NCI-H774 (cell line): Measurements from ENCODE around the gene LYSMD4.

Experiments
- DNase-seq: peaks from one replicate; lab custom pipeline; 2025; lab: John Stamatoyannopoulos, UW

Gene LYSMD4

DNA sequence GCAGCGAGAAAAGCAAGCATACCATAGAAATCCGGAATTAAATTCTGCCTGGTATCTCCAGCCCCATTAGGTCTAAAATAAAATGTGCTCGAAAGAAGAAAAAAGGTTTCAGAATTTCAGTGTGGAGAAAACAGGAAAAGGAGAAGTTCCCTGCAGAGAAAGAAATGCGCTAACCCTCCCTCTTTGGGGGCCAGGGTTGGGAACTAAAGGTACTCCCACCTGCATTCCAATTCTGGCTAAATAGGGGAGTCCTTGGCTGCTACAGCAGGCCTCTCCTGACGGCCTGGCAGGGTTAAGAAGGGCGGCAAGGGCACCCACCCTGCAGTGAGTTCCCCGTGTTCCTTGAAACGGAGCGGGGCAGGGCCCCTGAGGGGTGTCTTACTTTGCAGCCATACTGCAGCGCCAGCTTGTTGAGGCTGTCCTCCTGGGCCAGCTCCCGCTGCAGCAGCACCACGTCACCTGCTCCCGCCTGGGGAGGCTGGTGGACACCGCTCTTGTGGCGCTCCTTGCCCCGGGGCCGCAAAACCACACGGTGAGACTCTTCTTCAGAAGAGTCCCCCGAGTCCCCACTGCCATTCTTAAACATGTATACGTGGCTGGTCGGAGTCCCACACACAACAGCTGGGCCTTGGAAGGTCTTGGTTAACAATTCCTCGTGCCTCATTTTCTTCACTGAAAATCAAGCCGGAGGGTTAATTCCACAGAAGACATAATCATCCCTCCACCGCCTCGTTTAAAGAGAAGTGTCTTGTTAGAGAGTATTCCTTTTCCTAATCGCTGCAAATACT is 1.7 kb downstream of the LYSMD4 start:
- no peak for DNase-seq

DNA sequence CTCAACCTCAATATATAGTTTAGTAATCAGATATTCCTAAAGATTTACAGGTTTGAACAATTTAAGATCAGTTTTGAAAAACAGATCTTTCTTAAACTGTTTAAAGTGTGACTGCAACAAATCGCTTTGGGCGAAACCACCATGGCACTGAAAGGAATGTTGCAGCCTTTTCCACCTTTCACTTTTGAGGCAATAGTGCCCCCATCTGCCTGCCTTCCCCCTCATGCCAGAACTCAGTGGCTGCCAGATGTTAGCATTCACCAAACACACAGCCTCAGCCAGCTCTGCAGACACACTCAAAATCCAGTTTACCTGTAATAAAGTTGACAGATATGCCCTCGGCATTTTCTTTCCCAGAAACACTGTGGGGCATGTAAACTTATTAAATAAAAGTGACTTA is 3.3 kb downstream of the LYSMD4 start:
- no peak for DNase-seq

- no peak for DNase-seq
These were observed 3.9 kb downstream of the LYSMD4 start for GRCh38 chr15:99729327-99729726.

DNA sequence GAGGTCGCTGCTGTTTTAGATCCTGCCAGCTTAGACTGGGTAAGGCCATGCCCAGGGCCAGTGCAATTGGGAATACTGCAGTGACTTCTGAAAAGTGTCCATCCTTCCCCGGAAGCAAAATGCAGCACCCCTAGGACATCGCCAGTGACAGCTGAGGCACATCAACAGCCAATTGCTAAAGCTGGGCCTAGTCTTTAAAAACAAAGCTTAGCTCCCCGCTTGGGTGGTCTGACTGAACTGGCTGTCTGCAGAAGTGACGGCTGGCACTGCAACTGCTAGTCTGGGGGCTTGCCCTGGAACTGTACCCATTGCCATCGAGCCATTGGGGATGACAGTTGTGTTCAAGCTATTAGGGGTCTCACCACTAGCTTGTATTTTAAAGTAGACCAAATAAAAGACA is 4.3 kb downstream of the LYSMD4 start:
- no peak for DNase-seq

- no peak for DNase-seq
These were observed 5.5 kb downstream of the LYSMD4 start for GRCh38 chr15:99727733-99728132.

DNA sequence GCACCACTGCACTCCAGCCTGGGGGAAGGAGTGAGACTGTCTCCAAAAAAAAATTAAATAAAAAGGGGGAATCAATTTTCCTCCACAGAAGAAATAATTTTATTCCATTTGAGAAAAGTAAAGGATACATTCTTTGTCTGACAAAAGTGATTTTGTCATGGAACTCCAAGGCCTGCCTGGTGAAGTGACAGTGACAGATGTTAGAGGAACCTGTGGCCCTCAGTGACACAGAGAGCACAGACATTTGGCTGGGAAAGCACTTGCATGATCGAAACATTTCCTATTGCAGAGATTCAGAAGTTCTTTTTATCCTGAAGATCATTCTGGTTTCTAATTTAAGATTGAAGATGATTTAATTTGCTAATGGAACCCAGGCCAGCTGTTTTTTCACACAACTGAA is 5.9 kb downstream of the LYSMD4 start:
- DNase-seq = no peak

DNA sequence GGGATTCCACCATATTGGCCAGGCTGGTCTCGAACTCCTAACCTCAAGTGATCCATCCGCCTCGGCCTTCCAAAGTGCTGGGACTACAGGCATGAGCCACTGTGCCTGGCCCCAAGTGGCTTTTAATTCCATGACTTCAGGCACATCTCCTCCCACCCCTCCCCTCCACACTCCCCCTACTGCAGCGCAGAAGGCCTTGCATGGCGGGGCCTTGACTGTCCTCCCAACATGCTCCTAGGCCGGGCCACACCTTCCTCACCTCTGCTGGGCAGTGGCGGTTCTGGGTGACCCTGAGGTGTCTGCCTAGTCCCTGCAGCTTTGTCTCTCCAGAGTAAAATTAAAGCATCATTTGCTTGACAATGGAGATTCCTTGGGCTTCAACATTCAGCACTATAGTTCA is 6.9 kb downstream of the LYSMD4 start:
- DNase-seq = no peak

DNA sequence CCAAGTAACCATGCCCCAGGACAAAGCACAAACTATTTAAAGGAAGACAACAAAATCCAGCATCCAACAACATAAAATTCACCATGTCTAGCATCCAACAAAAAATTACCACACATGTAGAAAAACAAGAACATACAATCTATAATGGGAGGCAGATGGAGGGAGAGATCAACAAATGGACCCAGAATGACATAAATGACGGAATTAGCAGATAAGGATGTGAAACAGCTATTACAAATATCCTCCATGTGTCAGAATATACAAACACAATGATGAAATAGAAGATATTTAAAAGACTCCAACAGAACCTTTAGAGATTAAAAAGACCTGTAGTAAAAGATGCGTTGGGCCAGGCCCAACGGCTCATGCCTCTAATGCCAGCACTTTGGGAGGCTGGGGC is 10.8 kb downstream of the LYSMD4 start:
- DNase-seq = no peak

DNA sequence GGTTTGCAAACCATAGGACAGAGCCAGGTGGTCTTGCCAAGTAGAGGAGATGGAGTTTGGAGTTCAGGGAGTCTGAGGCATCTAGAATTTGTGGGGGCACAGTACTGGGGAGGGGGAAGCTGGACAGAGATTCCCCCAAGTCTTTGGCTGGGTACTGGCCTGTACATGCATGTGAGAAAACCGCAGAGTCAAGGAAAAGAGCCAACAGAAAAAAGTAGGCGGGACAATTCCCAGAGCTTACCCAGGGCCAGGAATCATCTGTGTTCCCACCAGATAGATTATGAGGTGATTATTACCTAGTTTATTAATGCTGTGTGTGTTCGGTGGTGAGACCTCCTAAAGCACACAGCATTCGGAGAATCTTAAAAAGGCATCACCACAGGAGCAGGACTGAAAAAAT is 11.3 kb downstream of the LYSMD4 start:
- DNase-seq = no peak

DNA sequence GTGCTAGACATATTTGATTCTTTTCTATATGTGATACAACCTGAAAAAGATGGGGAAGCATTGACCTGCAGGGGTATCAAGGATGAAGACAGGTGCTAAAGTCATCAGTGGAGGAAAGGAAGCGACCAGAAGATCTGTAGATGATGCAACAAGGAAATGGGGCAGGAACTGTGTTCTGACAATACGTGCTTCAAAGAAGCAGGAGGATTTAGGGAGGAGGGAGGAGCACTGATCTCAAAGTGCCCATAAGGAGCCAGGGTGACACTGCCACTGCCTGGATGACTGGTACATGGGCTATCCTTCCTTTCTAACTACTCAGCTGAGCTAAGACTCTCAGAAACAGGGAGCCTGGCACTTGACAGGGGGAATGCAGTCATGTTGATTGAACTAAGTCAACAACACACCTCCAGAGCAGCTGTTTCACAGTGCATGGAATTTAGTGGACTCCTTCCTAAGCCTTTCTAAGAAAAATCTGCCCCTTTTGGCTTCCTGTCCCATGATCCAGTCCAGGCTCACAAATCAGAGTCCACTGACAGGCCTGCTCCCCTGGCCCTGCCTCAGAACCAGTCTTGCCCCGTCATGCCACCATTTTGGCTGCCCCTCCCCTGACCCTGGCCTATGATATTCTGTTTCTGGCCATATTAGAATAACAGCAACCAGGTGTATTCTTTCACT is 12.0 kb downstream of the LYSMD4 start:
- no peak for DNase-seq

DNA sequence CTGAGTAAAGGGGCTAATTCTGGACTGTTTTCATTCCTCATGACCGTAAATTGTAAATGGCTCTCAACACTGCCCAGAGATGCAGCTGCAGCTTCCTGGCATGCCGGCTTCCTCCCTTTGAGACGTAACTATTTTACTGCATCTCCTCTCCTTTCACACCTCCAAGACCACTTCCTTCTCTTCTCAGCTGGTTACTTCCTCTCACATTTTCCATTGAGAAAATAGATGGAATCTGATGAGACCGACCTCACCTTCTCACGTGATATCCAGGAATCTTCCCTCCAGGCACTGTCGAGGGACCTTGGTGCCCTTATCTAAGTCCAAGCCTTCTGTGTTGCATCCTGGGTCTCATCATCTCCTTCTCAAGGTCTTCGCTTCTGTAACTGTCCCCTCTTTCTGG is 12.7 kb downstream of the LYSMD4 start:
- DNase-seq = no peak

- DNase-seq = no peak
These were observed 14.1 kb downstream of the LYSMD4 start for GRCh38 chr15:99719096-99719541.

GRCh38 chr15:99718421-99718820 is 14.8 kb downstream of the LYSMD4 start:
- no peak for DNase-seq

DNA sequence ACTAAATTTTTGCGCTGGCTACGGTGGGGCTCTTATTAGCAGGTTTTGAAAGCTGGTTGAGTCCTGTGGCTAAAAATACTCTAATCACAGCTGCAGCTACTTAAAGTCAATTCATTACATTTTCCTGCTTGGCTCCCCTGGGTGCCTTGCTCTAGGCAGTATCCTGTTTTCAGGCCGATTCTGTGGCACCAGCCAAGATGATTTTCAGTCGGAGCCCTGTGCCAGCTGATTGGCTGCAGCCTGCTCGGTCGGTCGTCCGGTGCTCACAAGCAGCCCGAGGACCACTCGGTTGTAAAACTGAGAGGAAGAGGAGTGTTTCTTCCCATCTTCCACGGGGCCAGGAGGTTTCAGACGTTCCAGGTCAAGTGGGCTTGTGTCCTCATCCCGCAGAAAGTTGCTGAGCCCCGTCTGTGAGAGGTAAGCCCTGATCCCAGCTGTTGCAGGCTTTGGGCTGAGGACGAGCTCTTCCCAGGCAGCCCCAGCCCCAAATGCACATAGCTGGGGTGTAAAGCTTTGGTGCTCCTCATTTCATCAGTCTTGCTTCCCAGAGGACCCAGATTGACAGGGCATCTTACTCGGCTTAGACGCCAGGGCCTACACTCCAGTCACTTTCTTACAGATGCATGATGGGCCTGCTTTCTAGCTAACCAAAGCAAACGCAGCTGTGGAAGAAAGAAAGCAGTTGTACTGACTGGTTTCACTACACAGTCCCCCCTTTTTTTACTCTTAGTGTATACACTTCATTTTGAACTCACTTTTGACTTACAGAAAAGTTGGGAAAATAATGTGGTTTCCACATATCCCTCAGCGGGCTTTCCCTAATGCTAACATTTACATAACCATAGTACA is 15.9 kb downstream of the LYSMD4 start:
- DNase-seq = no peak

DNA sequence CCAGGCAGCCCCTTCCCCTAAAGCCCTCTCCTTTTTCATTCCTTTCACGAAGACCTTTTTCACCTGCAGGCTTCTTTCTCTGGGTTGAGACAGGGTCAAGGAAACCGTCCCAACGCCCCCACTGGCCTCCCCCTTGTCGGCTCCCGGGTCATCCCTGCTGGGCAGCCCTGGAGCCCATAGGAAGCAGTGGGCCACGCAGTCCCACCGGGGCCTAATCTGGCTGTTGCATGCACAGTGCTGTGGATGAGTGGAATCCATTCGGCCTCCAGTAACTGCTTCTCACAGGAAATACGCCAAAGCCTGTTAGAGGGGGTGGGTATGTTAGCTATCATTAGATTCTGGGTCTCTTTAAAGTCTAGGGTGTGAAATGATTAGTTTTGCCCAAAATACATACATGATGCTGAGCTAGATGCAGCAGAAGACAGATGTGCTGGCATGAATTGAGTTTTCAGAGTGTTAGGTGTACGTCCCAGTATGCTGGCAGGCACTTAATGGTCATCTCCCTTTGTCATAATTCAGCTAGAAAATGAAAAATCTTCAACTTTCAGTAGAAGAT is 16.6 kb downstream of the LYSMD4 start:
- DNase-seq = no peak

DNA sequence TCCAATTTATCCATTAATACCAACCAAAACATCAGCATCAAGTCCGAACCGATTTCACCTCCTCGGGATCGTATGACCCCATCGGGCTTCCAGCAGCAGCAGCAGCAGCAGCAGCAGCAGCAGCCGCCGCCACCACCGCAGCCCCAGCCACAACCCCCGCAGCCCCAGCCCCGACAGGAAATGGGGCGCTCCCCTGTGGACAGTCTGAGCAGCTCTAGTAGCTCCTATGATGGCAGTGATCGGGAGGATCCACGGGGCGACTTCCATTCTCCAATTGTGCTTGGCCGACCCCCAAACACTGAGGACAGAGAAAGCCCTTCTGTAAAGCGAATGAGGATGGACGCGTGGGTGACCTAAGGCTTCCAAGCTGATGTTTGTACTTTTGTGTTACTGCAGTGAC is 20.8 kb downstream of the LYSMD4 start:
- DNase-seq = no peak

DNA sequence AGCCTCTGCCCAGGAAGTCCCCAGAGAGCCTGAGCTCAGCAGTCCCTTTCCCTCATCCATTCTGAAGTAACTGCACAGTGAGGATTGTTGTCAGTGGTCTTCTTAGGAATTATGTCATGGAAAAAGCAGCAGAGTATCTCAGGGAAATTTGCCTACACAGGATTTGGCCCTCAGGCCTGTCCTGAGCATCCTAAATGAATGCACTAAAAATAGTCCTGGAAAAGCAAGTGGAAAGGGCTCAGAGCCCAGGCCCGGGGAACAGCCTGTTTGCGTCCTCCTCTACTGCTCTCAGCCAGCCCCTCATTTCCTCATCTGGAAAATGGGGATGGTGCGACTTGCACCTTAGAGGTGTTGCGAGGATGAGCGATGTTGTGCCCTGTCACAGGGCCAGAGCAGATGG is 21.6 kb downstream of the LYSMD4 start:
- DNase-seq = no peak

GRCh38 chr15:99709243-99709986 is 23.8 kb downstream of the LYSMD4 start:
- no peak for DNase-seq

DNA sequence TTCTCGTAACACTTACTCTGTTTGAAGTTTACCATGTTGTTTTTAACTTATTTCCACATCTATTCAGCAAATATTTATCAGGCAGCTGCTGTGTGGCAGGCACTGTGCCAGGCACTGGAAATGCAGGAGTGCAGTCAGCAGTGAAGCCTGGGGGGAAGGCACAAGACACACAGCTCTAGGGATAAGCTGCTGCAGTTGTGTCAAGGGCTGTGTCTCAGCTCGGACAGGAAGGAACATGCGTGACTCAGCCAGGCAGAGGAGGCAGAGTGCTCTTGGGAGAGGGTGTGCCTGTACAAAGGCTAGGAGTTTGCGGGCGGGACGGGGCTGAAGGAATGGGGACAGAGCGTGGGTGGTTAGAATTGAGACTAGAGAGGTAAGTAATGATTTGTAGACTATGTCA is 24.7 kb downstream of the LYSMD4 start:
- no peak for DNase-seq

DNA sequence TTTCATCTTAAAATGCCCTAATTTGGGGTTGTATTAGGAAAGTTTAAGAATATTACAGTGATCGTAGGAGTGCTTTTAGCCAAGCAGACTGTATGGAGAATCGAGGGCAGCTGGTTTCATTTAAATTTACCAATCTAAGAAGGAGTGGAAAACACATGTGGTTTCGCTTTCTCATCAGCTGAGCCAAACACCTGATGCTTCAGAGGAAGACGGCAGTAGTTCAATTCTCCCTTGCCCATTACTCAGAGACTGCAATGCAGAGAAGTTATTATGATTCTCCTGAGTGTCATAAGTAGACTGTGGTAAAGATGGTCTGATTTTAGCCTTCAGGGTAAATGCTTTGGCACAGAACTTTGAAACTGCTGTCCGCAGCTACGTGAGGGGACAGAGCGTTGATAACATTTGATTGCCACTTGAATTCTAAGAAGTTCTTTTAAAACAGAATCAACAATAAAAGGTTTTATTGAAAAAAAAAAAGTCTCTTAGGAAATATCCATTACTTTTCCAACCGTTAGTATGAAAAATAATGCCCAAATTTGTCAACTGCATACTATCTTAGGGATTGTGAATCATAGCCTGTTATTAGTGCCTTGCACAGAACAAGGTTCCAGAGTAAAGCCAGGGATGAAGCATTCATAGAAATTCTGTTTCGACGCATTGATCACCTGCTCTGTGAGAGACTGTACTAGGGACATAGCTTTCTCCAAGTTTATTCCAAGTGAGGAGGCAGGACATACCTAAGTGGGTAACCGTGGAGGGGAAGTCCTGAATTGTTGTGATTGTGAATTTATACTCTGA is 25.6 kb downstream of the LYSMD4 start:
- no peak for DNase-seq
